K562 (cell line): ENCODE results near the gene MBNL2. TPM values are rescaled to one million over a fixed set of nuclear protein-coding genes. Genes with fewer than 3 reads are reported as not detected.

ENCODE experiments used
- ATAC-seq: fragments of 200-7000 bp; cut with Tn5 transposase; 3 replicates; pipeline ENCODE4 v1.9.1; 2020; ENCODE audit warnings: moderate library complexity
- BruUV-seq: library from RNA; stranded (reverse); fragments of 400-500 nt; replicated peaks from 2 replicates; lab custom pipeline; 2021; lab: Mats Ljungman, UMichigan
- CTCF ChIA-PET: fragments of 300-600 bp; formaldehyde crosslinking; extraction: SDS; loops from one replicate; lab custom pipeline; 2021; ENCODE audit warnings: low intra/inter-chr PET ratio; lab: Yijun Ruan, JAX
- POLR2A ChIA-PET: fragments of 300-600, 350-650 bp; sonication (Branson Sonifier 250); formaldehyde crosslinking; extraction: SDS; loops from one replicate; lab custom pipeline; 2021; ENCODE audit warnings: antibody characterized with exemption, inconsistent platforms; lab: Yijun Ruan, JAX
- DNase-seq, 4 experiments: peaks; one replicate each; pipeline versions ENCODE4 v3.0.0 to v3.0.0-alpha.2; 2011 to 2018; ENCODE audit warnings: low spot score in 3 of 4, mixed read lengths in 3 of 4; ENCODE audit errors: extremely low read depth in 1 of 4
- FAIRE-seq: peaks from 2 replicates; lab custom pipeline; 2011; peaks lifted over from hg19 to GRCh38; lab: Jason Lieb, UNC
- H2AFZ ChIP-seq: 2 replicates; pipeline ENCODE4 v1.6.0; 2011; ENCODE audit warnings: low read depth, low read length, control low read depth, inconsistent platforms
- H3K27ac ChIP-seq: fragments of 200-600 bp; 3 replicates; pipeline ENCODE4 v1.8.0; 2011; ENCODE audit warnings: low read depth, mild to moderate bottlenecking, control low read depth, inconsistent platforms, low read length, moderate library complexity, mixed read lengths; ENCODE audit errors: extremely low read depth
- H3K27me3 ChIP-seq, 2 experiments: fragments of 300-600 bp in 1 of 2; 2 replicates in 1 of 2; 3 replicates in 1 of 2; pipeline versions ENCODE4 v1.6.0 to v1.8.0; 2011; ENCODE audit warnings: inconsistent platforms in 2 of 2, low read length in 2 of 2, mild to moderate bottlenecking in 1 of 2, mixed read lengths in 1 of 2, moderate library complexity in 1 of 2; ENCODE audit not compliant: control insufficient read depth in 2 of 2, insufficient read depth in 2 of 2
- H3K36me3 ChIP-seq: fragments of 300-600 bp; 3 replicates; pipeline ENCODE4 v1.8.0; 2011; ENCODE audit warnings: mild to moderate bottlenecking, low read length, inconsistent platforms; ENCODE audit not compliant: control insufficient read depth, insufficient read depth
- H3K4me1 ChIP-seq, 2 experiments: fragments of 200-600 bp in 1 of 2; replicated peaks in 1 of 2; 2 replicates in 1 of 2; 3 replicates in 1 of 2; pipeline versions ENCODE4 v1.5.1 to v1.8.0; 2011; ENCODE audit warnings: inconsistent platforms in 2 of 2, low read length in 2 of 2, mild to moderate bottlenecking in 1 of 2, mixed read lengths in 1 of 2, moderate library complexity in 1 of 2; ENCODE audit not compliant: control insufficient read depth in 2 of 2, insufficient read depth in 2 of 2
- H3K4me2 ChIP-seq: 2 replicates; pipeline ENCODE4 v1.6.1; 2011; ENCODE audit warnings: low read length, control low read depth, inconsistent platforms, mixed read lengths; ENCODE audit not compliant: insufficient read depth
- H3K4me3 ChIP-seq: fragments of 200-600 bp; sonication (generic), shearing (Covaris generic); 2 replicates; pipeline ENCODE4 v1.5.1; 2016; ENCODE audit warnings: control low read depth, inconsistent platforms
- H3K79me2 ChIP-seq: fragments of 200-600 bp; 3 replicates; pipeline ENCODE4 v1.8.0; 2011; ENCODE audit warnings: low read length, inconsistent platforms; ENCODE audit not compliant: control insufficient read depth, insufficient read depth
- H3K9ac ChIP-seq, 2 experiments: 2 replicates each; pipeline versions ENCODE4 v1.6.0 to v1.6.1; 2011; ENCODE audit warnings: low read depth in 2 of 2, low read length in 2 of 2, control low read depth in 1 of 2, inconsistent platforms in 1 of 2, mild to moderate bottlenecking in 1 of 2, mixed read lengths in 1 of 2; ENCODE audit not compliant: insufficient read depth in 1 of 2
- H3K9me1 ChIP-seq: one replicate; pipeline ENCODE4 v1.6.0; 2011; ENCODE audit warnings: inconsistent platforms, mild to moderate bottlenecking, low read length, moderate library complexity; ENCODE audit not compliant: control insufficient read depth, insufficient read depth
- H3K9me3 ChIP-seq: replicated peaks from 2 replicates; pipeline ENCODE4 v1.5.1; 2011; ENCODE audit warnings: low read depth, low read length, inconsistent platforms; ENCODE audit not compliant: control insufficient read depth, insufficient read depth
- H4K20me1 ChIP-seq: replicated peaks from 2 replicates; pipeline ENCODE4 v1.6.1; 2011; ENCODE audit warnings: low read length, inconsistent platforms, mixed read lengths; ENCODE audit not compliant: control insufficient read depth, insufficient read depth
- ARHGAP35 ChIP-seq: fragments of 450-650 bp; IDR thresholded peaks from 2 replicates; pipeline ENCODE4 v1.6.1; 2018; ENCODE audit not compliant: partially characterized antibody
- CBFA2T3 ChIP-seq: fragments of 450-650 bp; IDR thresholded peaks from 2 replicates; pipeline ENCODE4 v1.6.1; 2017
- POLR2G ChIP-seq: fragments of 200-400 bp; formaldehyde crosslinking; IDR thresholded peaks from 2 replicates; pipeline ENCODE4 v1.6.1; 2017; ENCODE audit warnings: low read depth, mild to moderate bottlenecking, antibody characterized with exemption, low read length, moderate library complexity
- SIN3B ChIP-seq: fragments of 450-650 bp; IDR thresholded peaks from 2 replicates; pipeline ENCODE4 v1.6.1; 2017; ENCODE audit warnings: low read depth, mild to moderate bottlenecking, moderate library complexity
- ZNF212 ChIP-seq: fragments of 450-650 bp; formaldehyde crosslinking; IDR thresholded peaks from 2 replicates; pipeline ENCODE4 v1.4.0; 2020; ENCODE audit warnings: mild to moderate bottlenecking
- ZNF217 ChIP-seq: sonication (generic); formaldehyde crosslinking; IDR thresholded peaks from 2 replicates; pipeline ENCODE4 v1.8.0; 2022; ENCODE audit warnings: mild to moderate bottlenecking, missing genetic modification reagents
- ZNF232 ChIP-seq: sonication (generic); formaldehyde crosslinking; IDR thresholded peaks from 2 replicates; pipeline ENCODE4 v1.8.0; 2022; ENCODE audit warnings: mild to moderate bottlenecking, missing genetic modification reagents
- WGBS: fragments of 100-300 bp; shearing (Covaris generic); methylation state at CpG from one replicate; pipeline ENCODE4 v1.1.6; 2016; ENCODE audit warnings: low coverage, mixed read lengths; ENCODE audit not compliant: insufficient coverage; ENCODE audit errors: missing lambda C conversion rate; 5-methylcytosine and 5-hydroxymethylcytosine counted together
- in situ Hi-C: fragments of 300-500 bp; cut with MboI; formaldehyde crosslinking; loops from 4 replicates; pipeline ENCODE4 v1.15.0; 2018; ENCODE audit warnings: inconsistent platforms, mixed read lengths
- intact Hi-C: fragments of 100-400 bp; cut with micrococcal nuclease; formaldehyde crosslinking; loops from 2 replicates; pipeline ENCODE4 v1.14.2; 2022
- polyA plus RNA-seq, 8 experiments: library from polyadenylated mRNA; depleted of rRNA in 4 of 8; stranded (reverse) in 5 of 8; unstranded in 3 of 8; fragments of >200 nt; fragmentation: Nextera tagmentation in 2 of 8; fragmentation: Illumina TruSeq in 1 of 8; extraction: Ambion mirVana in 2 of 8; extraction: Trizol in 1 of 8; gene quantifications; 2 replicates each; pipeline versions ENCODE4 v1.2.1 to v1.2.3, GENCODE V29; 2011 to 2014; ENCODE audit warnings: inconsistent platforms in 1 of 8, missing spikeins in 1 of 8
- total RNA-seq, 7 experiments: library from RNA; depleted of rRNA in 6 of 7; stranded (reverse); fragments of >200 nt in 6 of 7; fragmentation: Illumina TruSeq in 2 of 7; extraction: Trizol in 2 of 7; gene quantifications; 2 replicates each; pipeline versions ENCODE4 v1.2.1 to v1.2.3, GENCODE V29; 2011 to 2021; ENCODE audit warnings: low replicate concordance in 1 of 7
- TF ChIP-seq, protein P1 (sequence below): fragments of 450-650 bp; formaldehyde crosslinking; IDR thresholded peaks from 2 replicates; pipeline ENCODE4 v1.4.0; 2020; ENCODE audit warnings: mild to moderate bottlenecking, moderate library complexity

Gene MBNL2
- total and polyA plus RNA-seq, 9 of the 15 experiments (the other 6 are each of a cell fraction or from before 2014, with no cell fraction given): 7.0 to 24.8 (median 13.8) TPM

DNA sequence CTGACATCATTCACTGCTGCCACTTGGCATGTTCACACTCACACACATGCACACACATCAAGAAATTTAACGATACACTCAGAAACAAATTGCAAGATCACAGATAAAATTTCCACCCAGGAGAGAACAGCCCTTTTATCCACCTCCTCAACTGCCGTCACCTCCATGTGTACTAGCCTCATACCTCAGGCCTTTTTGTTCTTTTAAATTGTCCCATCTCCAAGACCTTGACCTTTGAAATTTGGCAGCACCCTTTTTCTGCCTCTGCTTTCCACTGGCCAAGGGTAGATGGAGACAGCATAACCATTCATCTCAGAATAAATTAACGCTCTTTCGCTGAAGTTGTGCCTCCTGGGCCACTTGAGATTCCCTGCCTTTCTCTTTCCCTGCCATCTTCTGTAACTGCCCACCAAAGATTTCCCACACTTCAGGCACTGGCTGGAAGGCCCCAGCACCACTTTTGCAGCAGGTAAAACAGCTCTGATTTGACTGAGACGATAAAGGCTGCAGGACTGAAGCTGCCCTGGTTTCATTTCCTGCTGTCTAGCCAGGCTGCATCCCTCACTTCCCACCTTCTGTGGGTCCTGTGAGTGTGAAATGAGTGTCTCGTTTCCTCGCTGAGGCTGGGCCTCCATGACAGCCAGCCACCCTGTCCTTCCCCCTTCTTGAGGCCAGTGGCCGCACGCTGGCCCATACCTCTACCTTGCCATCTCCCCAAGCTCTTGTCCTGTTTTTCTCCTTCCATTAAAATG lies 39.3 kb downstream of the MBNL2 start:
- ChIA-PET POLR2A (interaction anchor here (0.5 to 2.6 kb wide), 3 partner anchors 8 to 19 kb away, joined by 3 to 15 read pairs (median 9); no protein-coding TSS in a partner anchor), CTCF (no interaction called here)
- ATAC-seq: no peak
- WGBS: 69% methylated on average over 7 of the region's 9 CpGs
- Histone ChIP-seq H3K79me2 (peaks cover 85% of the 10 kb centered on the region), H3K4me1 (peaks cover 30 to 56% of the 10 kb centered on the region in 2 experiments), H3K36me3 (peaks cover 13% of the 10 kb centered on the region; the same call in 1 of the 3 replicates), H3K9me1 (no peaks in the 10 kb centered on the region), H3K27me3 (no peaks in the 10 kb centered on the region), H3K9ac (peak overlapping the region; percentile 72 to 93), H3K9me3 (no peaks in the 10 kb centered on the region), H4K20me1 (no peaks in the 10 kb centered on the region), H2AFZ (no peak overlapping the region), H3K4me3 (no peak overlapping the region), H3K4me2 (peak overlapping the region; percentile 11), H3K27ac (peak overlapping the region; percentile 100; the same call in 2 of the 3 replicates)
- in situ Hi-C loops: no loop called here
- TF ChIP-seq CBFA2T3: no peak
- no peak for TF ChIP-seq SIN3B
- TF ChIP-seq POLR2G: 0 out of 2 replicates have a peak, but pooled peaks have one; percentile 21
- no peak for DNase-seq
- no peak for FAIRE-seq
- intact Hi-C loops: loop anchor here (2.0 kb wide), 1 partner anchor 171 kb away; no protein-coding TSS in a partner anchor
- BruUV-seq: no TSS peak

DNA sequence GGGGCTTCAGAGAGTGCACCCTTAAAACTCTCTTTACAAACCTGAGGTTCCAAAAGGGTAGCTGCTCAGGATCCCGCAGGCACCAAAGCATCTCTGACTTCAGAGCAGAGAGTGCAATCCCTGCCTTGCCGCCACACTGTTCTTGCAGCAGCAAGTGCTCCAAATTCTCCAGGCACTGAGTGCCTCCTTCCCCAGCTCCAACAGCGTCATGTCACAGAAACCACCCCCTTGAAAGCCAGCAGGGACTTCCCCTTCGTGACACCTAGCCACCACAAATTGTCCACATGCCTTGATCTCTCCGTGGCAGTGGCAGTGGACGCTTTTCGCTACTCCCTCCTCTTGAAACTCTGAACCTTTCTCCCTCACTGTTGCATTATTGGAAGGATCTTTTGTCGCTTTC lies 39.9 kb downstream of the MBNL2 start:
- H3K4me1 ChIP-seq: peaks cover 30 to 50% of the 10 kb centered on the region in 2 experiments
- no peak for DNase-seq
- no TSS peak for BruUV-seq
- ChIA-PET POLR2A (interaction anchor here (0.5 to 1.0 kb wide), 2 partner anchors 9 to 18 kb away, joined by 3 read pairs; no protein-coding TSS in a partner anchor), CTCF (no interaction called here)
- no peak for FAIRE-seq
- no peaks in the 10 kb centered on the region for H3K9me1 ChIP-seq
- intact Hi-C loops (no loop called here), in situ Hi-C loops (no loop called here)
- no peak overlapping the region for H3K4me2 ChIP-seq
- no peak overlapping the region for H2AFZ ChIP-seq
- no peak for ATAC-seq
- TF ChIP-seq, protein P1, sequence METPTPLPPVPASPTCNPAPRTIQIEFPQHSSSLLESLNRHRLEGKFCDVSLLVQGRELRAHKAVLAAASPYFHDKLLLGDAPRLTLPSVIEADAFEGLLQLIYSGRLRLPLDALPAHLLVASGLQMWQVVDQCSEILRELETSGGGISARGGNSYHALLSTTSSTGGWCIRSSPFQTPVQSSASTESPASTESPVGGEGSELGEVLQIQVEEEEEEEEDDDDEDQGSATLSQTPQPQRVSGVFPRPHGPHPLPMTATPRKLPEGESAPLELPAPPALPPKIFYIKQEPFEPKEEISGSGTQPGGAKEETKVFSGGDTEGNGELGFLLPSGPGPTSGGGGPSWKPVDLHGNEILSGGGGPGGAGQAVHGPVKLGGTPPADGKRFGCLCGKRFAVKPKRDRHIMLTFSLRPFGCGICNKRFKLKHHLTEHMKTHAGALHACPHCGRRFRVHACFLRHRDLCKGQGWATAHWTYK (CRISPR knock-in tag): peak; percentile 94
- TF ChIP-seq ARHGAP35: no peak
- TF ChIP-seq ZNF232 (CRISPR knock-in tag): no peak
- no peak for TF ChIP-seq ZNF212 (CRISPR knock-in tag)
- no peak for TF ChIP-seq ZNF217 (CRISPR knock-in tag)
- no peak overlapping the region; the same call in 2 of the 3 replicates for H3K27ac ChIP-seq
- H3K4me3 ChIP-seq: no peak overlapping the region
- H3K9ac ChIP-seq: peak overlapping the region in 1 of 2 experiments; percentile 72; a peak in 1 of 4 replicates
- H3K27me3 ChIP-seq: no peaks in the 10 kb centered on the region
- WGBS: 57% methylated on average over 5 of the region's 8 CpGs
- no peaks in the 10 kb centered on the region for H4K20me1 ChIP-seq
- H3K9me3 ChIP-seq: no peaks in the 10 kb centered on the region
- H3K79me2 ChIP-seq: peaks cover 84% of the 10 kb centered on the region
- H3K36me3 ChIP-seq: peaks cover 13% of the 10 kb centered on the region; the same call in 1 of the 3 replicates
